ENCODE measurements around the gene GCN1. TPM values are rescaled to one million over a fixed set of nuclear protein-coding genes. Genes with fewer than 3 reads are reported as not detected.

Gene GCN1
- total and polyA plus RNA-seq, 10 of the 15 experiments (the other 5 are each of a cell fraction or from before 2014, with no cell fraction given), result 10.8 to 150 (median 58.3) TPM

- Histone ChIP-seq H3K79me2 (ENCODE audit: control insufficient read depth, insufficient read depth, low read length) (peaks cover 36% of the 10 kb centered on the region), H2AFZ (ENCODE audit: control insufficient read depth, low read depth, low read length) (no peak overlapping the region), H3K9me3 (replicated peaks; ENCODE audit: control insufficient read depth, insufficient read depth, low read length) (no peaks in the 10 kb centered on the region), H3K4me2 (ENCODE audit: control insufficient read depth, insufficient read depth) (no peak overlapping the region), H3K27ac (ENCODE audit: control insufficient read depth, insufficient read depth) (no peak overlapping the region), H3K36me3 (ENCODE audit: control insufficient read depth in 2 of 2, insufficient read depth in 2 of 2, low read length in 1 of 2) (peaks cover 39 to 75% of the 10 kb centered on the region in 2 experiments), H3K9ac (ENCODE audit: control insufficient read depth, insufficient read depth, low read length) (no peak overlapping the region), H4K20me1 (ENCODE audit: control insufficient read depth, insufficient read depth) (no peaks in the 10 kb centered on the region; the same call in 1 of the 2 replicates), H3K4me1 (ENCODE audit: control insufficient read depth, insufficient read depth, low read length) (peaks cover 16% of the 10 kb centered on the region), H3K4me3 (no peak overlapping the region), H3K27me3 (replicated peaks in 1 of 2; ENCODE audit: control insufficient read depth in 2 of 2, insufficient read depth in 2 of 2, low read length in 1 of 2) (no peaks in the 10 kb centered on the region)
- FAIRE-seq (no peak), DNase-seq (ENCODE audit: low read depth, low spot score) (no peak), ATAC-seq (no peak)
- 93% methylated on average over 11 of the region's 11 CpGs for WGBS (ENCODE audit: insufficient coverage, insufficient replicate concordance, low lambda C conversion rate, missing lambda C conversion rate)
- TF ChIP-seq RELA (IDR thresholded peaks at IDR 0.05; ENCODE audit: borderline replicate concordance, partially characterized antibody) (no peak), ATF7 (IDR thresholded peaks at IDR 0.05; ENCODE audit: low read depth) (no peak), PBX3 (IDR thresholded peaks at IDR 0.05; ENCODE audit: insufficient replicate concordance, low read depth, low read length) (no peak), RAD21 (IDR thresholded peaks at IDR 0.05; ENCODE audit: insufficient read depth, low read depth, low read length) (no peak), ZNF274 (IDR thresholded peaks at IDR 0.05; ENCODE audit: insufficient read depth, insufficient read length) (no peak), LARP7 (IDR thresholded peaks at IDR 0.05) (no peak), CBX5 (IDR thresholded peaks at IDR 0.05; ENCODE audit: low read depth) (no peak), NBN (IDR thresholded peaks at IDR 0.05) (no peak)
- TF ChIP-seq, protein P1, sequence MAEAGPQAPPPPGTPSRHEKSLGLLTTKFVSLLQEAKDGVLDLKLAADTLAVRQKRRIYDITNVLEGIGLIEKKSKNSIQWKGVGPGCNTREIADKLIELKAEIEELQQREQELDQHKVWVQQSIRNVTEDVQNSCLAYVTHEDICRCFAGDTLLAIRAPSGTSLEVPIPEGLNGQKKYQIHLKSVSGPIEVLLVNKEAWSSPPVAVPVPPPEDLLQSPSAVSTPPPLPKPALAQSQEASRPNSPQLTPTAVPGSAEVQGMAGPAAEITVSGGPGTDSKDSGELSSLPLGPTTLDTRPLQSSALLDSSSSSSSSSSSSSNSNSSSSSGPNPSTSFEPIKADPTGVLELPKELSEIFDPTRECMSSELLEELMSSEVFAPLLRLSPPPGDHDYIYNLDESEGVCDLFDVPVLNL (IDR thresholded peaks at IDR 0.05; ENCODE audit: low read depth, low read length), result no peak
- in situ Hi-C loops (cut with MboI) (no loop called here), intact Hi-C loops (cut with micrococcal nuclease; ENCODE audit: unreplicated experiment) (no loop called here)
- ChIA-PET POLR2A (no interaction called here), RAD21 (ENCODE audit: unreplicated experiment) (interaction anchor here (1.6 kb wide), 1 partner anchor 17 kb away, joined by 4 read pairs; the partner anchor contains the start of gene RAB35), CTCF (interaction anchor here (0.7 to 1.2 kb wide), 2 partner anchors 13 to 101 kb away, joined by 3 to 4 read pairs; partner anchors contain the start of gene RPLP0), SMC1A (ENCODE audit: uncharacterized antibody, unreplicated experiment) (interaction anchor here (0.5 to 1.1 kb wide), 2 partner anchors 35 to 79 kb away, joined by 3 read pairs; no protein-coding TSS in a partner anchor)
- BruUV-seq (replicated peaks), result no TSS peak
Measured at GRCh38 chr12:120099738-120100137, 94.8 kb downstream of the GCN1 start.
